ENCODE measurements around the gene MOB2.
A peak's percentile ranks its signal among the peaks of the same experiment; 100 is the strongest.

Gene MOB2

DNA sequence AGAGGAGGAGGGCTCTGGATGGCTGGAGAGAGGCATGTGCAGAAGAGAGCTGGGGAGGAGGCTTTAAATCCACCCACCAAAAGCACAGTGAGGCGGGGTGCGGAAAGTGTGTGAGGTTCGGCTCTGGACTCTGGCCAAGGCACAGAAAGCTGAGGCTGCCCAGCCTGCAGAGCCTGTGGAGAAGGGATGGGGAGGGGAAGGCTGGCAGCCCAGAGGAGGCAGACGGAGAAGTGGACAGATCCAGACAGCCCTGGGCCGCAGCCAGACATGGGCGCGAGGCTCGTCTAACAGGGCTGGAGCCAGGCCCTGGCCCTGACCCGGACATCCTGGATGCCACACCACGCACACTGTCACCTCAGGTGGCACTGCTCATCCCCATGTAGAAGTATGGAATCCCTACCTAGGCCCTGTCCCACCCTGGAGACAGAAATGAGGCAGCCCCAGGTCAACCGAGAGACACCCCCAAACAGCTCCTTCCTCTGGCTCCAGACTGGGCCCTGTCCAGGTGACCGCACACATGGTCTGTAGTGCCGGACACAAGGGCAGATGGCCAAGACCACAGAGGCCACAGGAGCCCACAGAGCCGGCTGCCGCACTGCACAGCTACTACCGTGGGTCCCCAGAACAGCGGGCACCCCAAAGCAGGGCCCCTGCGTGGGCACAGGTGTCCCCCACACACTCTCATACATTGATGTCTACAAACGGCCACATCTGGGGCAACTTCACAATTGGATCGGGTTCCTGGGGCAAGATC is 16.6 kb upstream of the MOB2 start:
- peak; percentile 79 for DNase-seq

GRCh38 chr11:1502168-1502953 is 15.8 kb upstream of the MOB2 start:
- DNase-seq: no peak

DNA sequence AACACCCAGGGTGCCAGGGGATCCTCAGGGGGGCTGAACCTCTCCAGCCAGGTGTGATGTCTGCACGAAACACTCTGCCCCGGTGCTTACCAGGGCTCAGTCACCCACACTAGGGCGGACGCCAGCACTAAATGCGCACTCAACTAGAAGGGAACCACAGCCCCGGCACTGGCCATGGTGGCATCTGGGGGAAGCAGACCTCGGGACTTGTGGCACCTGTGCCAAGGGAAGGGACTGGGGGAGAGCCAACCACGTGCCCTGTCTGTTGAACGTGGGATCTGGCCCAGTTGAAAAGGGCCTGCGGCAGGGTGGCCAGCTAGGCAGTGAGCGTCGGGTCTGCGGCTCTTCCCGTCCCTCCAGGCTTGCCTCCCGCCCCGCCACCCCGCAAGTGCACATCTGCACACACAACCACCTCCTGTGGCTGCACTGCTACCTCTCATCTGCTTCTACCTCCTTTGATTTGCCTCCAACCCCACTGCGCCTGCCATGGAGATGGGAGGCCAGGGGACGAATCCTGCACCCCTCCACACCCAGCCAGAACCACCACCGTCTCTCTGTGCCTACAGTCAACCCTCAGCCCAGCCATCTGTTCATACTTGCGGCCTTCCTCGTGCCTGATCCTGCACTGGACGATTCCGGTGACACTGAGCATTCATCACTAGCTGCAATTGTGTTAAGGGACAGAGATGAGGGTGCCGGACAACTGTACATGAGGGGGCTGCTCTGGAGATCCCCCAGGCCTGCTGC is 15.0 kb upstream of the MOB2 start:
- no peak for DNase-seq

- DNase-seq: peak; percentile 10
These were observed 14.2 kb upstream of the MOB2 start for GRCh38 chr11:1500466-1501420.

DNA sequence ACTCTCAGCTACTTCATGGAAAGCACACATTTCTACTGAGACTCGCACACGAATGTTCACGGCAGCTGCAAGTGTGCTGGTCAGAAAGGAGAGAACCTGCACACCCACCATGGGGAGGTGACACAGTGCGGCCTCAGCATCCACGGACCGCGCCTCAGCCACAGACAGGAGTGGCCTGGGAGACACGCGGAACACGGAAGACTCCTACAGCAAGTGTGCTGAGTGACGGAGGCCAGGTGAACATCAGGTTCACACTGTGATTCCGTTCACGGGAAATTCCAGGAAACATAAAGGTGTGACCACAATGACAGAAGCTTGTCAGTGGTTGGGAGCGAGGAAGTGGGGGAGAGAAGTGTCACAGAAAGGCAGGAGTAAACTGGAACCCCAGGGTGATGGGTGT is 13.3 kb upstream of the MOB2 start:
- DNase-seq: no peak

DNA sequence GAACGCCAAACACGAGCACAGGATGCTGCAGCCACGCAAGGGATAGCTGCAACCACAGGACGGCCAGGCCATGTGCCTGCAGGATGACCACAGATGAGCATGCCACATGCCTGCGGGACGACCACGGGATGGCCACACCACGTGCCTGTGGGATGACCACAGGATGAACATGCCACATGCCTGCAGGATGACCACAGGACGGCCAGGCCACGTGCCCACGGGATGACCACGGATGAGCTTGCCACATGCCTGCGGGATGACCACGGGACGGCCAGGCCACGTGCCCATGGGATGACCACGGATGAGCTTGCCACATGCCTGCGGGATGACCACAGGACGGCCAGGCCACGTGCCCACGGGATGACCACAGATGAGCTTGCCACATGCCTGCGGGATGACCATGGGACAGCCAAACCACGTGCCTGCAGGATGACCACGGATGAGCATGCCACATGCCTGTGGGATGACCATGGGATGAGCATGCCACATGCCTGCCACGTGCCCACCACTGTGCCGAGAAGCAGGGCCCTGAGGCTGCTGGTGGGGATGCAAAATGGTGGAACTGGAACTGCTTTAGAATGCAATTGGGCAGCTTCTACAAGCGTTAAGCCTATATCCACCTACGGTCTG is 12.8 kb upstream of the MOB2 start:
- DNase-seq: peak; percentile 13

GRCh38 chr11:1498262-1498661 is 11.7 kb upstream of the MOB2 start:
- no peak for DNase-seq

DNA sequence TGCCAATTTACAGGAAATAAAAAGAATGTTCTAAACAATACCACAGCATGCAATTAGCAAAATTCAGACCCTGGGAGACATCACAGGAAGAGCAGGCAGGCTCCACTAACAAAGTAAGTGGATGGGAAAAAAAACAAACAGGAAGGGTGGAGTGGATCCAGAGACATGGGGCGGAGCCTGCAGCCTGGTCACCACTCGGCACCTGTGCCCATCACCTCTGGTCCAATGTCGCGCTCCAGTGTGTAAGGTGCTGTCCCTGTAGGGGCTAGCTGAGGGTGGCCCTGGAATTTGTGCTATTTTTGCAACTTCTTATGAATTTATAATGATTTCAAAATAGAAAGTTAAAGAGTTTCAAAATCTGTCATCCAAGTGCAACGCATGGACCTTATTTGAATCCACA is 11.0 kb upstream of the MOB2 start:
- DNase-seq: no peak

DNA sequence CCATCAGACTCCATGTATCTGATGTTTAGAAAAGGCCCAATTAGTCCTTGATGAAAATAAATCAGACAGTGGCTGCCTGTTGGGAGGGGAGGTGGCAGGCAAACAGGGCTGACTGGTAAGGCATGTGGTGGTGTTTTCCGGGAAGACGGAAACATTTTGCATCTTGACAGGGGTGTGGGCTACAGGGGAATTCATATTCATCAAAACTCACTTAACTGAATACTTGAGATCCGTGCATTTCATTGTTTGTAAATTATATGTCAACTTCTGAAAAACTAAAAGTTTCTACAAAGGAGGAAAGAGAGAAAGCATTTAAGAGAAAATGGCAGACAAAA is 10.1 kb upstream of the MOB2 start:
- no peak for DNase-seq

GRCh38 chr11:1496091-1496760 is 9.6 kb upstream of the MOB2 start:
- no peak for DNase-seq

DNA sequence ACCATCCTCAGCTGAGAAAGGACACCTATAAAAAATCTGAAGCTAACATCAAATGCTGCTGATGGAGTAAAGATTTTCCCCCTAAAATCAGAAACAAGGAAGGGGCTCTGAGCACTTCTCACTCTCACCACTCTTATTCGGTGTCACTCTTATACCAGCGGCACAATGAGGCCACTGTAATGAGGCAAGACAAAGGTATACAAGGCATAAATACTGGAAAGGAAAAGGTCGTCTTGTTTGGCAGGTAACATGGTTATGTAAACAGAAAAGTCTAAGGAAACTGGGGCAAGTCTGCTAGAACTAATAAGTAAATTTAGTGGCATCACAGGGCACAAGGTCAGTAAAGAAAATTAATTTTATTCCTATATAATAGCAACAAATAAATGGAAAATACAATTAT is 8.1 kb upstream of the MOB2 start:
- no peak for DNase-seq

DNA sequence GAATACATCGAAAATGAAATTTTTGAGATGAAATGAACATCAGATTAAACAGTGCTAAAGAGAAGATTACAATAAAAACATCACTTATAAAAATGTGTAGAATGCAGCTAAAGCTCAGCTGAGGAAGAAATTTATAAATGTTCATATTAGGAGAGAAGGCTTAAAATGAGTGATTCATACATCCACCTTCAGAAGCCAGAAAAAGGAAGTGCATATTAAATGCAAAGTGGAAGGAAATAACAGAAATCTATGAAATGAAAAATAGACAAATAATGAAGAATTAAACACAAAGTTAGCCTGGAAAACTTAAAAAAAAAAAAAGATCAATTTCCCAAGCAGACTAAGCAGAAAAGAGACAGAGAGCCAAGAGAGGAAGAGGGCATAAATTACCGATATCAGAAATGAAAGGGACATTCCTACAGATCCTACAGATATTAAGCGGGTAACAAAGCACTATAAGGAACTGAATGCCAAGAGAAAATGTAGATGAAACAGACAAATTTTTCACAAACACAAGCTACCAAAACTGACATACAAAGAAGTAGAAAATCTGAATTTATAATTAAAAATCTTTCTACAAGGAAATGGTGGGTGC is 7.2 kb upstream of the MOB2 start:
- DNase-seq: no peak

GRCh38 chr11:1491379-1491778 is 4.8 kb upstream of the MOB2 start:
- no peak for DNase-seq

DNA sequence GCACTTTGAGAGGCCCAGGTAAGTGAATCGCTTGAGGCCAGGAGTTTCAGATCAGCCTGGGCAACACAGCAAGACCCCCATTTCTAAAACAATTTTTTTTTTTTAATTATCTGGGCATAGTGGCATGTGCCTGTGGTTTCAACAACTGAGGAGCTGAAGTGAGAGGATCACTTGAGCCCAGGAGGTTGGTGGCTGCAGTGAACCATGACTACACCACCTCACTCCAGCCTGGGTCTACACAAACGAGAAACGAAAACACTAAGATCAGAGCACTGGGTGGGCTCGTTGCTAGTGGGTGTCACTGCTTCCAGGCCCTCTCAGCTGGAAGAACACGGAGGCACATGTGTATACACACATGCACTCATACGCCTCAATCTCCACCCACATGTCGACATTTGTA is 4.1 kb upstream of the MOB2 start:
- no peak for DNase-seq

GRCh38 chr11:1488575-1489180 is 2.1 kb upstream of the MOB2 start:
- no peak for DNase-seq

DNA sequence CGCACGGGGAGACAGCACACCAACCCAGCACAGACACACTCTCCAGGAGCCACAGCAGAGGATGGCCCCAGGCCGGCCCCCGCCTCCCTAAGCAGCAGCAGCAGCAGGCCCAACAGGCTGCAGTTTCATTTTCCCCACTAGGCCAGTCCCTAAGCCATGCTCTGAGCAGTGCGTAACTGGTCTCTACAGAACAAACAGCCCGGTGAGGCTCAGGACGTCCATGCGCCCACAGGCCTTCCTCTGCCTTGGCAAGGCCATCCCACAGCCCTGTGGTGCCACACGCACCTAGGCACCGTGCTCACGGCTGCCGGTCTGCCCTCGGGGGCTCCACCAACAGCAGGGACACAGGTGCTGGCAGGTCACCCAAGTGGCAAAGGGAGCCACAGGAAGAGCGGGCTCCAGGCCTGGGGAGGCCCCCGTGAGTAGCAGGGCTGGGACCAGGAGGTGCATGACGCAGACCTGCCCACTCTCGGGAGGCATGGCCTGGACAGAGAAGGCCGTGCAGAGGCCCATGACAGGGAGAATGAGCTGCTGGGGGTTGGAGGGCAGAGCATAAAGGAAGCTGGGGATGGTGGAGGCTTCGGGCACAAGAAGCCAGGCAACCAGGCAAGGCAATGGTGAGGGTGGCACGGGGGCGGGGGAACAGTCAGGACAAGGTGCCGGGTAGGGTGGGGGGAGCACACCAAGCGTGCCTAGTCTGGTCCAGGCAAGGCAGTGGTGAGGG is 1.4 kb upstream of the MOB2 start:
- no peak for DNase-seq

- DNase-seq: no peak
These were observed 692 bp upstream of the MOB2 start for GRCh38 chr11:1487091-1487850.

DNA sequence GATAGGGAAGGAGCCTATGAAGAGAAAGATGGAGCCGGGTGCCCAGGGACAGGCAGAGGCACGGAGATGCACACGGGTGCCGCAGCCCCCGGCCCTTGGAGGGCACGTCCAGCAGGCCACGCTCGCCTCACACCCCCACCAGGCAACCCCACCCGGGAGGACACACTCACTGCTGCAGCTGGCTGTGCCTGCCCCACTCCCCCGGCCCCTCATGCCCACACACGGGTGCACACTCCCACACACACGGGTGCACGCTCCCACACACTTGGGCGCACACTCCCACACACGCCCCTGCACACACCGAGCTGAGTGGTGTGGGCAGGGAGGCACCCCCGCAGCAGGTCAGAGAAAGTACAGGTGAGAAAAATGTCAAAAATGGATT is 1.1 kb downstream of the MOB2 start:
- no peak for DNase-seq

Measured in femur (tissue), 1 donor.